Endothelial cell of umbilical vein (primary cell): ENCODE measurements around the gene GRM2. TPM values are rescaled to one million over a fixed set of nuclear protein-coding genes. Genes with fewer than 3 reads are reported as not detected.

ENCODE experiments used
- BruUV-seq: library from RNA; stranded (reverse); fragments of 400-500 nt; replicated peaks from 2 replicates; lab custom pipeline; 2021; lab: Mats Ljungman, UMichigan
- CTCF ChIA-PET: fragments of 300-600, 350-600 bp; sonication (Branson Sonifier 250); formaldehyde crosslinking; loops from one replicate; lab custom pipeline; 2021; ENCODE audit warnings: antibody characterized with exemption, inconsistent platforms; lab: Charles Lee
- POLR2A ChIA-PET: fragments of 300-600, 350-600 bp; sonication (Branson Sonifier 250); formaldehyde crosslinking; loops from one replicate; lab custom pipeline; 2021; ENCODE audit warnings: antibody characterized with exemption, inconsistent platforms; lab: Charles Lee
- DNase-seq: peaks from one replicate; pipeline ENCODE4 v3.0.0-alpha.2; 2011; ENCODE audit warnings: low read depth, low spot score
- FAIRE-seq: peaks from 2 replicates; lab custom pipeline; 2011; peaks lifted over from hg19 to GRCh38; lab: Jason Lieb, UNC
- H2AFZ ChIP-seq: 2 replicates; pipeline ENCODE4 v1.6.0; 2012; ENCODE audit warnings: low read depth, low read length, control low read depth, inconsistent platforms
- H3K27ac ChIP-seq: 2 replicates; pipeline ENCODE4 v1.5.1; 2011; ENCODE audit warnings: low read depth, mild to moderate bottlenecking, control low read depth, low read length, moderate library complexity; ENCODE audit not compliant: insufficient read depth
- H3K27me3 ChIP-seq, 2 experiments: 2 replicates each; pipeline versions ENCODE4 v1.6.0 to v1.6.1; 2011; ENCODE audit warnings: low read length in 2 of 2, mixed read lengths in 1 of 2; ENCODE audit not compliant: control insufficient read depth in 2 of 2, insufficient read depth in 2 of 2
- H3K36me3 ChIP-seq, 2 experiments: 2 replicates in 1 of 2; 3 replicates in 1 of 2; pipeline ENCODE4 v1.5.1; 2011; ENCODE audit warnings: low read length in 2 of 2, mild to moderate bottlenecking in 1 of 2, moderate library complexity in 1 of 2; ENCODE audit not compliant: control insufficient read depth in 2 of 2, insufficient read depth in 2 of 2; ENCODE audit errors: extremely low read depth in 1 of 2
- H3K4me1 ChIP-seq: 3 replicates; pipeline ENCODE4 v1.5.1; 2011; ENCODE audit warnings: mild to moderate bottlenecking, low read length; ENCODE audit not compliant: control insufficient read depth, insufficient read depth; ENCODE audit errors: extremely low read depth
- H3K4me2 ChIP-seq: 2 replicates; pipeline ENCODE4 v1.6.1; 2011; ENCODE audit warnings: low read length, control low read depth, mixed read lengths; ENCODE audit not compliant: insufficient read depth
- H3K4me3 ChIP-seq, 3 experiments: fragments of 200-600 bp in 1 of 3; sonication (generic), shearing (Covaris generic) in 1 of 3; replicated peaks in 1 of 3; 2 replicates each; pipeline ENCODE4 v1.5.1; 2011 to 2016; ENCODE audit warnings: control low read depth in 3 of 3, low read length in 3 of 3, mild to moderate bottlenecking in 2 of 3, inconsistent platforms in 1 of 3, low read depth in 1 of 3, moderate library complexity in 1 of 3; ENCODE audit not compliant: insufficient read depth in 1 of 3
- H3K79me2 ChIP-seq: 2 replicates; pipeline ENCODE4 v1.6.0; 2012; ENCODE audit warnings: low read length, inconsistent platforms; ENCODE audit not compliant: control insufficient read depth, insufficient read depth
- H3K9ac ChIP-seq: replicated peaks from 2 replicates; pipeline ENCODE3; 2011; ENCODE audit warnings: low read length, control low read depth; ENCODE audit not compliant: insufficient read depth; ENCODE audit errors: extremely low read depth
- H3K9me1 ChIP-seq: replicated peaks from 3 replicates; pipeline ENCODE4 v1.6.0; 2011; ENCODE audit warnings: mild to moderate bottlenecking, low read length; ENCODE audit not compliant: control insufficient read depth, insufficient read depth; ENCODE audit errors: extremely low read depth
- H3K9me3 ChIP-seq: replicated peaks from 2 replicates; pipeline ENCODE4 v1.5.1; 2012; ENCODE audit warnings: low read length, inconsistent platforms; ENCODE audit not compliant: control insufficient read depth, insufficient read depth
- H4K20me1 ChIP-seq: replicated peaks from 2 replicates; pipeline ENCODE3; 2011; ENCODE audit warnings: mild to moderate bottlenecking, low read length; ENCODE audit not compliant: control insufficient read depth, insufficient read depth; ENCODE audit errors: extremely low read depth
- CTCF ChIP-seq, 2 donors: IDR thresholded peaks; 1 replicate in 1 of 2; 2 replicates in 1 of 2; pipeline ENCODE4 v1.5.1; 2011; ENCODE audit warnings: low read length in 2 of 2, mild to moderate bottlenecking in 2 of 2, moderate library complexity in 2 of 2, control low read depth in 1 of 2, inconsistent platforms in 1 of 2, low read depth in 1 of 2; ENCODE audit not compliant: insufficient read depth in 1 of 2; ENCODE audit errors: extremely low read depth in 1 of 2
- EZH2 ChIP-seq: IDR thresholded peaks from 2 replicates; pipeline ENCODE4 v1.6.1; 2012; ENCODE audit warnings: borderline replicate concordance, low read depth, mild to moderate bottlenecking, moderate library complexity, low read length, inconsistent platforms; ENCODE audit not compliant: severe bottlenecking
- FOS ChIP-seq: IDR thresholded peaks from 2 replicates; pipeline ENCODE4 v1.6.1; 2011; ENCODE audit warnings: mild to moderate bottlenecking, low read length, moderate library complexity, borderline replicate concordance; ENCODE audit not compliant: insufficient read depth
- GATA2 ChIP-seq: IDR thresholded peaks from 2 replicates; pipeline ENCODE4 v1.7.0; 2011; ENCODE audit warnings: low read depth, mild to moderate bottlenecking, moderate library complexity, mixed read lengths, low read length; ENCODE audit not compliant: insufficient read length, insufficient read depth
- JUN ChIP-seq: IDR thresholded peaks from 2 replicates; pipeline ENCODE4 v1.6.1; 2011; ENCODE audit warnings: borderline replicate concordance, low read depth; ENCODE audit not compliant: insufficient read length, insufficient read depth
- MYC ChIP-seq: IDR thresholded peaks from one replicate; pipeline ENCODE4 v1.6.1; 2011; ENCODE audit warnings: mild to moderate bottlenecking, low read depth, low read length
- POLR2A ChIP-seq: IDR thresholded peaks from 2 replicates; pipeline ENCODE4 v1.6.1; 2012; ENCODE audit warnings: low read depth, mild to moderate bottlenecking, control low read depth, low read length
- POLR2AphosphoS5 ChIP-seq: IDR thresholded peaks from 2 replicates; pipeline ENCODE4 v1.6.1; 2012; ENCODE audit warnings: low read depth, mild to moderate bottlenecking, control low read depth, low read length, moderate library complexity; ENCODE audit not compliant: insufficient read depth
- dilution Hi-C: fragments of 300-500 bp; cut with MboI; formaldehyde crosslinking; loops from one replicate; pipeline ENCODE4 v1.15.0; 2019; ENCODE audit warnings: low sequenced_read_pairs; ENCODE audit not compliant: extremely low pct_ligation_motif_present
- intact Hi-C: fragments of 100-400 bp; cut with micrococcal nuclease; formaldehyde crosslinking; loops from one replicate; pipeline ENCODE4 v1.10.0; 2022
- polyA plus RNA-seq, 4 experiments: library from polyadenylated mRNA; depleted of rRNA in 3 of 4; stranded (reverse) in 3 of 4; unstranded in 1 of 4; fragments of >200 nt; gene quantifications; 2 replicates each; pipeline versions ENCODE4 v1.2.1 to v1.2.3, GENCODE V29; 2011 to 2012; ENCODE audit warnings: missing spikeins in 1 of 4
- total RNA-seq: library from RNA; stranded (reverse); gene quantifications from 2 replicates; pipeline ENCODE4 v1.2.3, GENCODE V29; 2021
- TF ChIP-seq, protein P1 (sequence below): IDR thresholded peaks from 2 replicates; pipeline ENCODE4 v1.6.1; 2011; ENCODE audit not compliant: insufficient read depth, insufficient read length

GRM2 gene
- total and polyA plus RNA-seq, 2 donors (not counting 3 experiments of a cell fraction or from before 2014, with no cell fraction given) = 0.10 to 0.51 TPM

DNA sequence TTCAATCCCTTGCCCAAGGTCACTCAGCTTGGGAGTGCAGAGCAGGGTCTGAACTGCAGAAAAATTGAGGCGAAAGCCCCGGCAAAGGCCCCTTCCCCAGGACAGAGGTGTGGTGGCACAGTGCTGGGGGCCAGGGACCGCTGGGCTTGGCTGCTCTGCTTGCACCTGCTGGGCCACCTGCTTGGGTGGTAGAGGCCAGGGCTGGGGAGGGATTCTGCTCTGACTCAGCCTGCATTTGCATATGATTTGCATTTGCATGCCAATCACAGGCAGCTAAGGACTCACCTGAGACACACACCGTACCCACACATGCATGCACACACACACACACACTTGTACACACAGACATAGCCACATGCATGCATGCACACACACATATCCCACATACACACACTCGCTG lies 9.9 kb downstream of the GRM2 start:
- TF ChIP-seq CTCF (IDR thresholded peaks at IDR 0.05; ENCODE audit: extremely low read depth in 1 of 2, insufficient read depth in 1 of 2, low read depth in 1 of 2, low read length in 2 of 2) = no peak
- TF ChIP-seq JUN = no peak
- TF ChIP-seq EZH2 = no peak
- TF ChIP-seq POLR2AphosphoS5 = no peak
- TF ChIP-seq POLR2A = no peak
- no peak for TF ChIP-seq MYC
- TF ChIP-seq FOS = no peak
- TF ChIP-seq, protein P1, sequence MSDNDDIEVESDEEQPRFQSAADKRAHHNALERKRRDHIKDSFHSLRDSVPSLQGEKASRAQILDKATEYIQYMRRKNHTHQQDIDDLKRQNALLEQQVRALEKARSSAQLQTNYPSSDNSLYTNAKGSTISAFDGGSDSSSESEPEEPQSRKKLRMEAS = no peak
- no peak for TF ChIP-seq GATA2
- Histone ChIP-seq H3K27ac (no peak overlapping the region), H3K79me2 (no peaks in the 10 kb centered on the region), H3K4me2 (no peak overlapping the region), H3K4me3 (no peak overlapping the region), H2AFZ (no peak overlapping the region), H3K27me3 (no peaks in the 10 kb centered on the region), H3K9me3 (no peaks in the 10 kb centered on the region), H3K4me1 (no peaks in the 10 kb centered on the region), H3K9ac (no peak overlapping the region), H4K20me1 (no peaks in the 10 kb centered on the region), H3K9me1 (no peaks in the 10 kb centered on the region), H3K36me3 (no peaks in the 10 kb centered on the region)
- CTCF ChIA-PET = no interaction called here
- dilution Hi-C loops (no loop called here), intact Hi-C loops (no loop called here)
- FAIRE-seq (no peak), DNase-seq (no peak)
- no TSS peak for BruUV-seq
- POLR2A ChIA-PET = no interaction called here
